Measurements from ENCODE around the gene MAEL. TPM values are rescaled to one million over a fixed set of nuclear protein-coding genes. Genes with fewer than 3 reads are reported as not detected.

Gene MAEL
- total RNA-seq = not detected

GRCh38 chr1:166988974-166989515 is at the start of gene MAEL:
Gene MAEL, plus strand, starts transcription at chr1:166989280. Its CDS starts 73 bp downstream, at chr1:166989353.
- TF ChIP-seq POLR2A (IDR thresholded peaks at IDR 0.05) (no peak), CTCF (IDR thresholded peaks at IDR 0.05) (no peak)
- Histone ChIP-seq H3K36me3 (no peaks in the 10 kb centered on the region), H3K4me1 (no peaks in the 10 kb centered on the region), H3K4me3 (no peak within 1 kb of the TSS), H3K27me3 (peaks cover 0 to 7% (median 0%) of the 10 kb centered on the region in 4 donors), H3K27ac (no peak within 1 kb of the TSS), H3K9me3 (no peaks in the 10 kb centered on the region)
- DNase-seq = no peak
- intact Hi-C loops (cut with DNase I) = no loop called here
- 92 to 93% methylated on average over 18 to 21 of the region's 45 CpGs for whole genome bisulfite sequencing, 2 donors

DNA sequence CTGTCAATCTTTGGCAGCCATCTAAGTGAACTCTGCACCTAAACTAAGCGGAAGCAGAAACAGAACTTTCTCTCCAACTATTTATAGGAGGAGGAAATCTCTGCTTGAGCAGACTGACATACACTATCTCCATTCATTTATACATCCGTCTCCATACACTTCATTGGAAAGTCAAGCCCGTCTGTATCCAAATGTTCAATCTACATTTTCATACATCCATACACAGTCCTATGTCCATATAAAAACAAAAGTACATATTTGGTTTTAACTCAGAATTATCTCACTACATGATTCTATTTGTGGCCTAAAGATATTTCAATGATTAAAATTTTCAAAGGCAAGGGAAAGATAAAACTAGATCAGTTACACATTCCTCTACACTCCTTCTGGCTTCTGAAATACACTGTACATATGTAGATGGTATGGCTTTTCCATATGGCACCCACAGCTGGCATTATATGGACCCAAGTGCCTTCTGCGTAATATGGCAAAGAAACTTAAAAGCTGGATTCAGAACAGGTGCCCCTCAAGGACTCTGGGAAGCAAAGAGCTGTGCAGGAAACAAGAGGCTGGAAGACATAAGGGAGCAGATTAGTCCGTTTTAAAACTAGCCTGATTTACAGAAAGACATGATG is 49.2 kb upstream of the MAEL start:
- Histone ChIP-seq H3K27me3 (peaks cover 0 to 8% (median 0%) of the 10 kb centered on the region in 4 donors), H3K9me3 (no peaks in the 10 kb centered on the region), H3K4me3 (no peak overlapping the region), H3K4me1 (no peaks in the 10 kb centered on the region), H3K27ac (no peak overlapping the region), H3K36me3 (no peaks in the 10 kb centered on the region)
- intact Hi-C loops (cut with DNase I) = no loop called here
- 85 to 93% methylated on average over 5 of the region's 5 CpGs for WGBS, 2 donors
- TF ChIP-seq CTCF (IDR thresholded peaks at IDR 0.05) (no peak), POLR2A (IDR thresholded peaks at IDR 0.05) (no peak)
- no peak for DNase-seq

GRCh38 chr1:166944186-166944967 is 44.7 kb upstream of the MAEL start:
- H3K27me3 ChIP-seq = peaks cover 0 to 32% (median 2%) of the 10 kb centered on the region in 4 donors
- H3K27ac ChIP-seq = no peak overlapping the region
- H3K9me3 ChIP-seq = no peaks in the 10 kb centered on the region
- H3K36me3 ChIP-seq = no peaks in the 10 kb centered on the region
- 75% methylated on average over 5 of the region's 5 CpGs for WGBS, 2 donors
- H3K4me3 ChIP-seq = no peak overlapping the region
- DNase-seq = no peak
- peaks cover 0 to 12% (median 3%) of the 10 kb centered on the region in 3 donors for H3K4me1 ChIP-seq
- TF ChIP-seq POLR2A (IDR thresholded peaks at IDR 0.05) (no peak), CTCF (IDR thresholded peaks at IDR 0.05) (no peak)
- intact Hi-C loops (cut with DNase I) = no loop called here

- 13 to 38% methylated on average over 4 to 23 of the region's 44 CpGs for WGBS, 2 donors
- Histone ChIP-seq H3K4me3 (peak overlapping the region in 2 of 4 donors; percentile 31 to 60), H3K27ac (peak overlapping the region in 1 of 4 donors; percentile 4), H3K36me3 (no peaks in the 10 kb centered on the region), H3K9me3 (no peaks in the 10 kb centered on the region), H3K27me3 (peaks cover 0 to 32% (median 2%) of the 10 kb centered on the region in 4 donors), H3K4me1 (peaks cover 0 to 21% (median 3%) of the 10 kb centered on the region in 3 donors)
- intact Hi-C loops (cut with DNase I) = no loop called here
- no peak for DNase-seq
- TF ChIP-seq POLR2A (IDR thresholded peaks at IDR 0.05) (no peak), CTCF (IDR thresholded peaks at IDR 0.05) (no peak)
Measured at GRCh38 chr1:166947398-166948043, 41.6 kb upstream of the MAEL start.
